Measurements from ENCODE around the gene PTPRN2. TPM values are rescaled to one million over a fixed set of nuclear protein-coding genes. Genes with fewer than 3 reads are reported as not detected.

Gene PTPRN2
- total and polyA plus RNA-seq, 2 of the 13 experiments (the other 11 are each of a cell fraction or from before 2014, with no cell fraction given), result 2.5 to 24.2 TPM

DNA sequence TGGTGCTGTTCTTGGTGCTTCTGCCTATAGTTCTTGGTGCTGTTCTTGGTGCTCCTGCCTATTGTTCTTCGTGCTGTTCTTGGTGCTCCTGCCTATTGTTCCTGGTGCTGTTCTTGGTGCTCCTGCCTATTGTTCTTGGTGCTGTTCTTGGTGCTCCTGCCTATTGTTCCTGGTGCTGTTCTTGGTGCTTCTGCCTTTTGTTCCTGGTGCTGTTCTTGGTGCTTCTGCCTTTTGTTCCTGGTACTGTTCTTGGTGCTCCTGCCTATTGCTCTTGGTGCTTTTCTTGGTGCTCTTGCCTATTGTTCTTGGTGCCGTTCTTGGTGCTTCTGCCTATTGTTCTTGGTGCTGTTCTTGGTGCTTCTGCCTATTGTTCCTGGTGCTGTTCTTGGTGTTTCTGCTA lies 71.1 kb downstream of the PTPRN2 start (continued):
- TF ChIP-seq, protein P1, sequence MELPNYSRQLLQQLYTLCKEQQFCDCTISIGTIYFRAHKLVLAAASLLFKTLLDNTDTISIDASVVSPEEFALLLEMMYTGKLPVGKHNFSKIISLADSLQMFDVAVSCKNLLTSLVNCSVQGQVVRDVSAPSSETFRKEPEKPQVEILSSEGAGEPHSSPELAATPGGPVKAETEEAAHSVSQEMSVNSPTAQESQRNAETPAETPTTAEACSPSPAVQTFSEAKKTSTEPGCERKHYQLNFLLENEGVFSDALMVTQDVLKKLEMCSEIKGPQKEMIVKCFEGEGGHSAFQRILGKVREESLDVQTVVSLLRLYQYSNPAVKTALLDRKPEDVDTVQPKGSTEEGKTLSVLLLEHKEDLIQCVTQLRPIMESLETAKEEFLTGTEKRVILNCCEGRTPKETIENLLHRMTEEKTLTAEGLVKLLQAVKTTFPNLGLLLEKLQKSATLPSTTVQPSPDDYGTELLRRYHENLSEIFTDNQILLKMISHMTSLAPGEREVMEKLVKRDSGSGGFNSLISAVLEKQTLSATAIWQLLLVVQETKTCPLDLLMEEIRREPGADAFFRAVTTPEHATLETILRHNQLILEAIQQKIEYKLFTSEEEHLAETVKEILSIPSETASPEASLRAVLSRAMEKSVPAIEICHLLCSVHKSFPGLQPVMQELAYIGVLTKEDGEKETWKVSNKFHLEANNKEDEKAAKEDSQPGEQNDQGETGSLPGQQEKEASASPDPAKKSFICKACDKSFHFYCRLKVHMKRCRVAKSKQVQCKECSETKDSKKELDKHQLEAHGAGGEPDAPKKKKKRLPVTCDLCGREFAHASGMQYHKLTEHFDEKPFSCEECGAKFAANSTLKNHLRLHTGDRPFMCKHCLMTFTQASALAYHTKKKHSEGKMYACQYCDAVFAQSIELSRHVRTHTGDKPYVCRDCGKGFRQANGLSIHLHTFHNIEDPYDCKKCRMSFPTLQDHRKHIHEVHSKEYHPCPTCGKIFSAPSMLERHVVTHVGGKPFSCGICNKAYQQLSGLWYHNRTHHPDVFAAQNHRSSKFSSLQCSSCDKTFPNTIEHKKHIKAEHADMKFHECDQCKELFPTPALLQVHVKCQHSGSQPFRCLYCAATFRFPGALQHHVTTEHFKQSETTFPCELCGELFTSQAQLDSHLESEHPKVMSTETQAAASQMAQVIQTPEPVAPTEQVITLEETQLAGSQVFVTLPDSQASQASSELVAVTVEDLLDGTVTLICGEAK (IDR thresholded peaks at IDR 0.05), result no peak
- TF ChIP-seq, protein P1 (CRISPR knock-in tag; IDR thresholded peaks at IDR 0.05), result no peak
- TF ChIP-seq NBN (conservative IDR thresholded peaks at IDR 0.05), result no peak
- no peak for TF ChIP-seq HMGXB4 (CRISPR knock-in tag; IDR thresholded peaks at IDR 0.05; ENCODE audit: borderline replicate concordance in 1 of 2, low read depth in 1 of 2)
- TF ChIP-seq, protein P2, sequence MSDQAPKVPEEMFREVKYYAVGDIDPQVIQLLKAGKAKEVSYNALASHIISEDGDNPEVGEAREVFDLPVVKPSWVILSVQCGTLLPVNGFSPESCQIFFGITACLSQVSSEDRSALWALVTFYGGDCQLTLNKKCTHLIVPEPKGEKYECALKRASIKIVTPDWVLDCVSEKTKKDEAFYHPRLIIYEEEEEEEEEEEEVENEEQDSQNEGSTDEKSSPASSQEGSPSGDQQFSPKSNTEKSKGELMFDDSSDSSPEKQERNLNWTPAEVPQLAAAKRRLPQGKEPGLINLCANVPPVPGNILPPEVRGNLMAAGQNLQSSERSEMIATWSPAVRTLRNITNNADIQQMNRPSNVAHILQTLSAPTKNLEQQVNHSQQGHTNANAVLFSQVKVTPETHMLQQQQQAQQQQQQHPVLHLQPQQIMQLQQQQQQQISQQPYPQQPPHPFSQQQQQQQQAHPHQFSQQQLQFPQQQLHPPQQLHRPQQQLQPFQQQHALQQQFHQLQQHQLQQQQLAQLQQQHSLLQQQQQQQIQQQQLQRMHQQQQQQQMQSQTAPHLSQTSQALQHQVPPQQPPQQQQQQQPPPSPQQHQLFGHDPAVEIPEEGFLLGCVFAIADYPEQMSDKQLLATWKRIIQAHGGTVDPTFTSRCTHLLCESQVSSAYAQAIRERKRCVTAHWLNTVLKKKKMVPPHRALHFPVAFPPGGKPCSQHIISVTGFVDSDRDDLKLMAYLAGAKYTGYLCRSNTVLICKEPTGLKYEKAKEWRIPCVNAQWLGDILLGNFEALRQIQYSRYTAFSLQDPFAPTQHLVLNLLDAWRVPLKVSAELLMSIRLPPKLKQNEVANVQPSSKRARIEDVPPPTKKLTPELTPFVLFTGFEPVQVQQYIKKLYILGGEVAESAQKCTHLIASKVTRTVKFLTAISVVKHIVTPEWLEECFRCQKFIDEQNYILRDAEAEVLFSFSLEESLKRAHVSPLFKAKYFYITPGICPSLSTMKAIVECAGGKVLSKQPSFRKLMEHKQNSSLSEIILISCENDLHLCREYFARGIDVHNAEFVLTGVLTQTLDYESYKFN (CRISPR knock-in tag; conservative IDR thresholded peaks at IDR 0.05), result no peak
- TF ChIP-seq ZBTB21 (CRISPR knock-in tag; IDR thresholded peaks at IDR 0.05), result no peak
- no peak for TF ChIP-seq SMARCE1 (IDR thresholded peaks at IDR 0.05; ENCODE audit: borderline replicate concordance)
- TF ChIP-seq YY1 (IDR thresholded peaks at IDR 0.05; ENCODE audit: insufficient read depth, insufficient replicate concordance, low read depth, low read length), result no peak
- TF ChIP-seq ZSCAN21 (CRISPR knock-in tag; IDR thresholded peaks at IDR 0.05; ENCODE audit: borderline replicate concordance), result peak; percentile 98
- no peak for TF ChIP-seq ZNF326 (CRISPR knock-in tag; IDR thresholded peaks at IDR 0.05; ENCODE audit: borderline replicate concordance)
- TF ChIP-seq CHD2 (IDR thresholded peaks at IDR 0.05; ENCODE audit: low read depth, low read length), result no peak
- TF ChIP-seq ZNF816 (CRISPR knock-in tag; IDR thresholded peaks at IDR 0.05; ENCODE audit: borderline replicate concordance), result no peak
